Measurements from ENCODE around the gene MAN2A2. TPM values are rescaled to one million over a fixed set of nuclear protein-coding genes. Genes with fewer than 3 reads are reported as not detected.
A peak's percentile ranks its signal among the peaks of the same experiment; 100 is the strongest.

The MAN2A2 gene
- total and polyA plus RNA-seq, 9 of the 15 experiments (the other 6 are each of a cell fraction or from before 2014, with no cell fraction given) = 7.3 to 151 (median 43.4) TPM

DNA sequence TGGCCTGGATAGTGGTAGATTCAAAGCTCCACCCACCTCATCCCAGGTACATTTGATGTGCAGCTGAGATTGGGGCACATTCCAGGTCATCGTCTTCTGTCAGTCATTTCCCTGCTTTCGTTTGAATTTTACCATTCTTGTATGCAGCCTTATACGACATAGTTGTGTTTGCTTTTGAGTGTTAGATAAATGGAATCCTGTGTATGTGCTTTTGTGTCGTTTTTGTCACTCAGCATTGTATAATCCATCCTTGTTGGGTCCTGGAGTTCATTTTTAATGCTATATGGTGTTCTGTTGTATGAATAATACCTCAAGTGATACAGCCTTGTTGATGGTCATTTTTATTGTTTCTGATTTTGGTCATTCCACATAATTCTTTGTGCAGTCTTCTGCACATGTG is 58.9 kb downstream of the MAN2A2 start:
- BruUV-seq (replicated peaks) = no TSS peak
- Histone ChIP-seq H3K9me3 (replicated peaks; ENCODE audit: control insufficient read depth, insufficient read depth, low read depth, low read length) (no peaks in the 10 kb centered on the region), H3K79me2 (ENCODE audit: control insufficient read depth, insufficient read depth, low read length) (peaks cover 20% of the 10 kb centered on the region; the same call in 2 of the 3 replicates), H4K20me1 (replicated peaks; ENCODE audit: control insufficient read depth, insufficient read depth, low read length) (no peaks in the 10 kb centered on the region), H3K27me3 (ENCODE audit: control insufficient read depth in 2 of 2, insufficient read depth in 2 of 2, low read length in 2 of 2) (no peaks in the 10 kb centered on the region), H3K4me1 (replicated peaks in 1 of 2; ENCODE audit: control insufficient read depth in 2 of 2, insufficient read depth in 2 of 2, low read length in 2 of 2) (peaks cover 0 to 9% of the 10 kb centered on the region in 2 experiments; a peak in 3 of 5 replicates), H3K9ac (ENCODE audit: insufficient read depth in 1 of 2, low read depth in 2 of 2, low read length in 2 of 2) (no peak overlapping the region), H3K27ac (ENCODE audit: extremely low read depth, low read depth, low read length) (no peak overlapping the region), H2AFZ (ENCODE audit: low read depth, low read length) (no peak overlapping the region), H3K4me2 (ENCODE audit: insufficient read depth, low read length) (no peak overlapping the region), H3K36me3 (ENCODE audit: control insufficient read depth, insufficient read depth, low read length) (peaks cover 91% of the 10 kb centered on the region), H3K9me1 (ENCODE audit: control insufficient read depth, insufficient read depth, low read length) (no peaks in the 10 kb centered on the region), H3K4me3 (no peak overlapping the region)
- intact Hi-C loops (cut with micrococcal nuclease) = no loop called here
- in situ Hi-C loops (cut with MboI) = no loop called here
- ATAC-seq (no peak), FAIRE-seq (no peak), DNase-seq (ENCODE audit: extremely low read depth in 1 of 4, low spot score in 3 of 4) (no peak)
- peak; percentile 60 for TF ChIP-seq POLR2A (conservative IDR thresholded peaks at IDR 0.05)
- peak; percentile 32 for TF ChIP-seq POLR2B (IDR thresholded peaks at IDR 0.05; ENCODE audit: low read depth, partially characterized antibody)
- peak; percentile 66 for TF ChIP-seq SUPT5H (IDR thresholded peaks at IDR 0.05)
- TF ChIP-seq CHCHD3 (CRISPR knock-in tag; IDR thresholded peaks at IDR 0.05) = no peak
- WGBS (ENCODE audit: insufficient coverage, low coverage, missing lambda C conversion rate) = 73% methylated on average over 4 of the region's 4 CpGs
- CTCF ChIA-PET (ENCODE audit: low intra/inter-chr PET ratio) = no interaction called here
- POLR2A ChIA-PET = interaction anchor here (0.7 to 2.2 kb wide), 14 partner anchors 9 to 65 kb away, joined by 3 to 10 read pairs (median 4); partner anchors contain the start of genes HDDC3, PRC1 and UNC45A

DNA sequence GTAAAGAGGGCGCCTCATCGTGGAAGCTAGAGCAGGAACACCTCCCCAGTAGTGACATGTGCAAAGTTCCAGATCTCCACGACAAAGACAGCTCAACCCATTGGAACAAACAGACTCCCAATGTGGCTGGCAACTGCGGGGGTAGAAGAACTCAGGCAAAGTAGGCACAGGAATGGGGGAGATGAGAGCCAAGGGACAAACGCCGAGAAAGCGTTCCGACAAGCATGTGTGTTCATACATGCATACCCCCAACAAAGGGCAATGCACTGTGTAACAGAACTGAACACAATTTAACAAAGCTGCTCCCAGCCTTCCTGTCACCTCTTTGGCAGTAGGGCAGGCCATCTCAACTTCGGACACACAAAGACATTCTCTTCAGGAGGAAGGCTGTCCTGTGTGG is 63.2 kb downstream of the MAN2A2 start:
- BruUV-seq (replicated peaks) = TSS peak; percentile 37
- FAIRE-seq (no peak), DNase-seq (ENCODE audit: extremely low read depth in 1 of 4, low spot score in 3 of 4) (no peak), ATAC-seq (no peak; the same call in 2 of the 3 replicates)
- Histone ChIP-seq H3K27ac (ENCODE audit: extremely low read depth, low read depth, low read length) (no peak overlapping the region), H4K20me1 (replicated peaks; ENCODE audit: control insufficient read depth, insufficient read depth, low read length) (peaks cover 7% of the 10 kb centered on the region; the same call in 1 of the 2 replicates), H3K9ac (ENCODE audit: insufficient read depth in 1 of 2, low read depth in 2 of 2, low read length in 2 of 2) (no peak overlapping the region), H3K4me3 (no peak overlapping the region), H3K36me3 (ENCODE audit: control insufficient read depth, insufficient read depth, low read length) (peaks cover 97% of the 10 kb centered on the region), H3K4me2 (ENCODE audit: insufficient read depth, low read length) (no peak overlapping the region), H3K9me1 (ENCODE audit: control insufficient read depth, insufficient read depth, low read length) (peaks cover 2% of the 10 kb centered on the region), H2AFZ (ENCODE audit: low read depth, low read length) (no peak overlapping the region), H3K4me1 (replicated peaks in 1 of 2; ENCODE audit: control insufficient read depth in 2 of 2, insufficient read depth in 2 of 2, low read length in 2 of 2) (no peaks in the 10 kb centered on the region; a peak in 1 of 5 replicates), H3K9me3 (replicated peaks; ENCODE audit: control insufficient read depth, insufficient read depth, low read depth, low read length) (no peaks in the 10 kb centered on the region; the same call in 1 of the 2 replicates), H3K27me3 (ENCODE audit: control insufficient read depth in 2 of 2, insufficient read depth in 2 of 2, low read length in 2 of 2) (no peaks in the 10 kb centered on the region), H3K79me2 (ENCODE audit: control insufficient read depth, insufficient read depth, low read length) (peaks cover 13% of the 10 kb centered on the region; the same call in 2 of the 3 replicates)
- POLR2A ChIA-PET = interaction anchor here (0.6 to 6.7 kb wide), 8 partner anchors 9 to 69 kb away, joined by 3 to 65 read pairs (median 3); partner anchors contain the start of genes RCCD1 and UNC45A
- in situ Hi-C loops (cut with MboI) (no loop called here), intact Hi-C loops (cut with micrococcal nuclease) (no loop called here)
- WGBS (ENCODE audit: insufficient coverage, low coverage, missing lambda C conversion rate) = 85% methylated on average over 9 of the region's 9 CpGs
- CTCF ChIA-PET (ENCODE audit: low intra/inter-chr PET ratio) = no interaction called here
- no peak for TF ChIP-seq YY1 (IDR thresholded peaks at IDR 0.05; ENCODE audit: borderline replicate concordance in 1 of 3, control insufficient read depth in 1 of 3, extremely low read depth in 1 of 3, insufficient read depth in 3 of 3, insufficient read length in 1 of 3, insufficient replicate concordance in 2 of 3, low read depth in 1 of 3, low read length in 2 of 3)
- TF ChIP-seq, protein P1, sequence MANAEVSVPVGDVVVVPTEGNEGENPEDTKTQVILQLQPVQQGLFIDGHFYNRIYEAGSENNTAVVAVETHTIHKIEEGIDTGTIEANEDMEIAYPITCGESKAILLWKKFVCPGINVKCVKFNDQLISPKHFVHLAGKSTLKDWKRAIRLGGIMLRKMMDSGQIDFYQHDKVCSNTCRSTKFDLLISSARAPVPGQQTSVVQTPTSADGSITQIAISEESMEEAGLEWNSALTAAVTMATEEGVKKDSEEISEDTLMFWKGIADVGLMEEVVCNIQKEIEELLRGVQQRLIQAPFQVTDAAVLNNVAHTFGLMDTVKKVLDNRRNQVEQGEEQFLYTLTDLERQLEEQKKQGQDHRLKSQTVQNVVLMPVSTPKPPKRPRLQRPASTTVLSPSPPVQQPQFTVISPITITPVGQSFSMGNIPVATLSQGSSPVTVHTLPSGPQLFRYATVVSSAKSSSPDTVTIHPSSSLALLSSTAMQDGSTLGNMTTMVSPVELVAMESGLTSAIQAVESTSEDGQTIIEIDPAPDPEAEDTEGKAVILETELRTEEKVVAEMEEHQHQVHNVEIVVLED (CRISPR knock-in tag; IDR thresholded peaks at IDR 0.05) = no peak
- TF ChIP-seq FOXK2 (conservative IDR thresholded peaks at IDR 0.05 in 1 of 2, IDR thresholded peaks at IDR 0.05 in 1 of 2; ENCODE audit: low read depth in 2 of 2) = no peak
- TF ChIP-seq, protein P2, sequence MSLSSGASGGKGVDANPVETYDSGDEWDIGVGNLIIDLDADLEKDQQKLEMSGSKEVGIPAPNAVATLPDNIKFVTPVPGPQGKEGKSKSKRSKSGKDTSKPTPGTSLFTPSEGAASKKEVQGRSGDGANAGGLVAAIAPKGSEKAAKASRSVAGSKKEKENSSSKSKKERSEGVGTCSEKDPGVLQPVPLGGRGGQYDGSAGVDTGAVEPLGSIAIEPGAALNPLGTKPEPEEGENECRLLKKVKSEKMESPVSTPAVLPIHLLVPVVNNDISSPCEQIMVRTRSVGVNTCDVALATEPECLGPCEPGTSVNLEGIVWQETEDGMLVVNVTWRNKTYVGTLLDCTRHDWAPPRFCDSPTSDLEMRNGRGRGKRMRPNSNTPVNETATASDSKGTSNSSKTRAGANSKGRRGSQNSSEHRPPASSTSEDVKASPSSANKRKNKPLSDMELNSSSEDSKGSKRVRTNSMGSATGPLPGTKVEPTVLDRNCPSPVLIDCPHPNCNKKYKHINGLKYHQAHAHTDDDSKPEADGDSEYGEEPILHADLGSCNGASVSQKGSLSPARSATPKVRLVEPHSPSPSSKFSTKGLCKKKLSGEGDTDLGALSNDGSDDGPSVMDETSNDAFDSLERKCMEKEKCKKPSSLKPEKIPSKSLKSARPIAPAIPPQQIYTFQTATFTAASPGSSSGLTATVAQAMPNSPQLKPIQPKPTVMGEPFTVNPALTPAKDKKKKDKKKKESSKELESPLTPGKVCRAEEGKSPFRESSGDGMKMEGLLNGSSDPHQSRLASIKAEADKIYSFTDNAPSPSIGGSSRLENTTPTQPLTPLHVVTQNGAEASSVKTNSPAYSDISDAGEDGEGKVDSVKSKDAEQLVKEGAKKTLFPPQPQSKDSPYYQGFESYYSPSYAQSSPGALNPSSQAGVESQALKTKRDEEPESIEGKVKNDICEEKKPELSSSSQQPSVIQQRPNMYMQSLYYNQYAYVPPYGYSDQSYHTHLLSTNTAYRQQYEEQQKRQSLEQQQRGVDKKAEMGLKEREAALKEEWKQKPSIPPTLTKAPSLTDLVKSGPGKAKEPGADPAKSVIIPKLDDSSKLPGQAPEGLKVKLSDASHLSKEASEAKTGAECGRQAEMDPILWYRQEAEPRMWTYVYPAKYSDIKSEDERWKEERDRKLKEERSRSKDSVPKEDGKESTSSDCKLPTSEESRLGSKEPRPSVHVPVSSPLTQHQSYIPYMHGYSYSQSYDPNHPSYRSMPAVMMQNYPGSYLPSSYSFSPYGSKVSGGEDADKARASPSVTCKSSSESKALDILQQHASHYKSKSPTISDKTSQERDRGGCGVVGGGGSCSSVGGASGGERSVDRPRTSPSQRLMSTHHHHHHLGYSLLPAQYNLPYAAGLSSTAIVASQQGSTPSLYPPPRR (CRISPR knock-in tag; IDR thresholded peaks at IDR 0.05; ENCODE audit: borderline replicate concordance) = no peak
- 0 out of 2 replicates have a peak, but pooled peaks have one; percentile 21 for TF ChIP-seq POLR2AphosphoS2 (IDR thresholded peaks at IDR 0.05; ENCODE audit: low read length)
